Spleen (tissue), 7 donors: ENCODE data around the gene COBL.

ENCODE experiments used
- POLR2A ChIP-seq, 3 donors: fragments of 450-650 bp; IDR thresholded peaks; one replicate each; pipeline ENCODE4 v1.5.1; 2017; ENCODE audit warnings: antibody characterized with exemption in 3 of 3, mild to moderate bottlenecking in 1 of 3
- TF ChIP-seq, protein P1 (sequence below), 11 experiments: fragments of 200-600 bp in 7 of 11; fragments of 450-650 bp in 4 of 11; sonication (generic) in 4 of 11; IDR thresholded peaks in 8 of 11; conservative IDR thresholded peaks in 3 of 11; 1 replicate in 7 of 11; 2 replicates in 4 of 11; pipeline versions ENCODE4 v1.4.0 to v1.8.0; 2016 to 2021; ENCODE audit warnings: antibody characterized with exemption in 11 of 11, inconsistent platforms in 4 of 11, mild to moderate bottlenecking in 1 of 11
- donor health status: DM: no; HTN: no; CAD: no; lungs with moderate emphysema.
- donor health status: DM: no; HTN: no; CAD: no.
- donor health status: DM: no; HTN: no; CAD: no.

DNA sequence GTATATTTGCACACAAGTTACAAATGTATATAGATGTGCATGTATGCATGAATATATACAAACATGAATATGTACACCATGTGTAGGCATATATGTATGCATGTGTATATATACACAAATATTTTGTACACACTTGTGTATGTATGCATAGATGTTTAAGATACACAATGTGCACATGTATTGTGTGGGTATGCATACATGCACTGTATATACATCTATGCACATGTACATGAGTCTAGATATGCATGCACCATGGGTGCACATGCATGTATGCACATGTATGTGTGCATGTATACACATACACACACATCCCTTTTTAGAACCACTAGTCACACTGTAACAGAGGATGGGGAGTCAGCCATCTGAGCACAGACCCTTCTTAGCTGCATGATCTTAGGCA lies 249.4 kb downstream of the COBL start:
- TF ChIP-seq POLR2A (IDR thresholded peaks at IDR 0.05): no peak
- TF ChIP-seq, protein P1, sequence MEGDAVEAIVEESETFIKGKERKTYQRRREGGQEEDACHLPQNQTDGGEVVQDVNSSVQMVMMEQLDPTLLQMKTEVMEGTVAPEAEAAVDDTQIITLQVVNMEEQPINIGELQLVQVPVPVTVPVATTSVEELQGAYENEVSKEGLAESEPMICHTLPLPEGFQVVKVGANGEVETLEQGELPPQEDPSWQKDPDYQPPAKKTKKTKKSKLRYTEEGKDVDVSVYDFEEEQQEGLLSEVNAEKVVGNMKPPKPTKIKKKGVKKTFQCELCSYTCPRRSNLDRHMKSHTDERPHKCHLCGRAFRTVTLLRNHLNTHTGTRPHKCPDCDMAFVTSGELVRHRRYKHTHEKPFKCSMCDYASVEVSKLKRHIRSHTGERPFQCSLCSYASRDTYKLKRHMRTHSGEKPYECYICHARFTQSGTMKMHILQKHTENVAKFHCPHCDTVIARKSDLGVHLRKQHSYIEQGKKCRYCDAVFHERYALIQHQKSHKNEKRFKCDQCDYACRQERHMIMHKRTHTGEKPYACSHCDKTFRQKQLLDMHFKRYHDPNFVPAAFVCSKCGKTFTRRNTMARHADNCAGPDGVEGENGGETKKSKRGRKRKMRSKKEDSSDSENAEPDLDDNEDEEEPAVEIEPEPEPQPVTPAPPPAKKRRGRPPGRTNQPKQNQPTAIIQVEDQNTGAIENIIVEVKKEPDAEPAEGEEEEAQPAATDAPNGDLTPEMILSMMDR (IDR thresholded peaks at IDR 0.05 in 8 of 11, conservative IDR thresholded peaks at IDR 0.05 in 3 of 11): no peak
